Measurements from ENCODE around the gene NLRP6.
"Not testable (repeated sequence)": the region's sequence is repeated elsewhere in the genome, so short reads cannot be mapped to it uniquely, and the experiment has no call there.

NLRP6 gene

DNA sequence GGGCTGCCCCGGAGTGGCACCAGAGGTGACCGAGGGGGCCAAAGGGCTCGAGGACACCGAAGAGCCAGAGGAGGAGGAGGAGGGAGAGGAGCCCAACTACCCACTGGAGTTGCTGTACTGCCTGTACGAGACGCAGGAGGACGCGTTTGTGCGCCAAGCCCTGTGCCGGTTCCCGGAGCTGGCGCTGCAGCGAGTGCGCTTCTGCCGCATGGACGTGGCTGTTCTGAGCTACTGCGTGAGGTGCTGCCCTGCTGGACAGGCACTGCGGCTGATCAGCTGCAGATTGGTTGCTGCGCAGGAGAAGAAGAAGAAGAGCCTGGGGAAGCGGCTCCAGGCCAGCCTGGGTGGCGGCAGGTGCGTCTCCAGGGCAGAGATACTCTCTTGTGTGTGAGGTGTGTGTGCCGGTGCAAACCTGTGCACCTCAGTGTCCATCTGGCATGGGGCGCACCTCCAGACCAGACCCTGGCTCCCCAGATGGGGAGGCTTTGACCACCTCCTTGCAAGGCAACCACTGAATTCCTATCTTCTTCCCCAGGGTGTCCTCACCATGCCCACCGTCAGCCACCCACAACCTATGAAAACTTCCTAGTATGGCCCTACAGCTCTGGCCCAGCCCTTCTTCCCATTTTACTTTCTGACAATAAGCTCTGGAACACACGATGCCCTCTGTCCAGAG lies 3.4 kb downstream of the NLRP6 start:
- DNase-seq (ENCODE audit: low read depth in 3 of 3): no peak

- DNase-seq (ENCODE audit: low read depth in 3 of 3): no peak
Measured at GRCh38 chr11:282171-282570, 4.0 kb downstream of the NLRP6 start.

GRCh38 chr11:282630-283360 lies 4.6 kb downstream of the NLRP6 start:
- DNase-seq (ENCODE audit: low read depth in 3 of 3): no peak

DNA sequence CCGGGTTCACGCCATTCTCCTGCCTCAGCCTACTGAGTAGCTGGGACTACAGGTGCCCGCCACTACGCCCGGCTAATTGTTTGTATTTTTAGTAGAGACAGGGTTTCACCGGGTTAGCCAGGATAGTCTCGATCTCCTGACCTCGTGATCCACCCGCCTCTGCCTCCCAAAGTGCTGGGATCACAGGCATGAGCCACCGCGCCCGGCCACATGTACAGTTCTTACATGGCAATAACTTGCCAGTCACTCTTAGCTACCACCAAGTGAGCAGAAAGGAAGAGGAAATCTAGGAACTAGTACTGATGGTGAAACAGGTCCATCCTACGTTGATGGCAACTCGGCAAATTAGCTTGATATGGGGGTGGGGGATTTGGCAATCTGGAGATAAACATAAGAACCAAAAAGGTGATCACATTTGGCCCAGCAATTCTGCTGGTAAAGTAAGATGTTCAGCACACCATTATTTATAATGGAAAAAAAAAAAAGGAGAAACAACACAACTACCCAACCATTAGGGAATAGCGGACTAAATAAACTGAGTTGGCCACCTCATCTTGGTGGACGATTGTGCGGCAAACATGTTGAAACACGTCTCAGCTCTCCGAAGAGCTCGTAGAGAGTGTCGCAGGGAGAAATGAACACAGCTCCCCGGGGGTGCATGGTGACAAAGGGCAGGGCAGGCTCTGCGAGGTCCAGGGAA lies 5.3 kb downstream of the NLRP6 start:
- DNase-seq (ENCODE audit: low read depth in 3 of 3): no peak

GRCh38 chr11:284105-285020 lies 6.2 kb downstream of the NLRP6 start:
- no peak for DNase-seq (ENCODE audit: low read depth in 3 of 3)

DNA sequence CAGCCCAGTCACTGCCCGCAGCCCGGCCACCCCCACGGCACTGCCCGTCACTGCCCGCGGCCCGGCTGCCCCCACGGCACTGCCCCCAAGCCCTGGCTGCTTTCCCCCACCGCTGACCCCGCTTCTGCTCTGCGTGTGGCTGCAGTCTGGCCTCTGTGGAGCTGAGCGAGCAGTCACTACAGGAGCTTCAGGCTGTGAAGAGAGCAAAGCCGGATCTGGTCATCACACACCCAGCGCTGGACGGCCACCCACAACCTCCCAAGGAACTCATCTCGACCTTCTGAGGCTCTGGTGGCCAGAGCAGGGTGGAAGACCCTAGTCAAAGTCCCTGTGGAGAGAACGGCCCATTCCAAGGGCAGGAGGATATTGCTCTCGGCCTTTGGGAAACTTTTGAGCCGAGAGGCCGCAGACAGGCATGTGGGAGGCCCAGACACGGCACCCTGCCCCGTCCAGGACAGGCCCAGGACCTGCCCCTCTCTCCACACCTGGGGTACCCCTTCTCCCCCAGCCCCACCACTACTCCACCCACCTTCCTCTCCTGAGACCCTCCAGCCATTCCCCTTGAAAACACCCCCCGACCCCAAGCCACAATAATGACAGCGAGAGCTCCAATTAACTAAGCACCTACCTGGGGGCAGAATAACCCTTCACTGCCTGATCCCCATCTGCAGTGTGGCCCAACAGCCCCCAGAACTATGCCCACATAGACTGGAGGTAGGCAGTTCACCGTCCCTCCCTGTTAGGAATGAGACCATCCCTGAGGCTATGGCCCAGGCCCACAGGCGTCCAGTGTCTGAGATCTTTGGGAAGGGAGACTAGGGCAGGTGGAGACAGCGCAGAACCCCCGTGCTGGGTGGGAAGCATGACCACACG lies 7.0 kb downstream of the NLRP6 start:
- no peak for DNase-seq (ENCODE audit: low read depth in 3 of 3)

DNA sequence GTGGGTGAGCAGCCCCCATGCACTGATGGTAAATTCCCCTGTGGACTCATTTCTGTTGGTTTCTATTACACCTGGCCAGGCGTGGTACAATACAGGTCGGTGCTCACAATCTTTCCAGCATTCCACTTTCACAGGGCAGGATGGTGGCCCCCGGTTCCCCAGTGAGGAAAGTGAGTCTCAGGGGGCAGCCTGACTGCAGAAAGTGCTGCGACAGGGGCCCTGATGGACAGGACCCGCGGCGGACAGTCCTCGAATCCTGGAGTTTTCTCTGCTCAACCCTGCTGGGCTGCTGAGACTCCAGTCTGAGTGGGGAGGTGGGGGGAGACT lies 7.7 kb downstream of the NLRP6 start:
- no peak for DNase-seq (ENCODE audit: low read depth in 3 of 3)

DNA sequence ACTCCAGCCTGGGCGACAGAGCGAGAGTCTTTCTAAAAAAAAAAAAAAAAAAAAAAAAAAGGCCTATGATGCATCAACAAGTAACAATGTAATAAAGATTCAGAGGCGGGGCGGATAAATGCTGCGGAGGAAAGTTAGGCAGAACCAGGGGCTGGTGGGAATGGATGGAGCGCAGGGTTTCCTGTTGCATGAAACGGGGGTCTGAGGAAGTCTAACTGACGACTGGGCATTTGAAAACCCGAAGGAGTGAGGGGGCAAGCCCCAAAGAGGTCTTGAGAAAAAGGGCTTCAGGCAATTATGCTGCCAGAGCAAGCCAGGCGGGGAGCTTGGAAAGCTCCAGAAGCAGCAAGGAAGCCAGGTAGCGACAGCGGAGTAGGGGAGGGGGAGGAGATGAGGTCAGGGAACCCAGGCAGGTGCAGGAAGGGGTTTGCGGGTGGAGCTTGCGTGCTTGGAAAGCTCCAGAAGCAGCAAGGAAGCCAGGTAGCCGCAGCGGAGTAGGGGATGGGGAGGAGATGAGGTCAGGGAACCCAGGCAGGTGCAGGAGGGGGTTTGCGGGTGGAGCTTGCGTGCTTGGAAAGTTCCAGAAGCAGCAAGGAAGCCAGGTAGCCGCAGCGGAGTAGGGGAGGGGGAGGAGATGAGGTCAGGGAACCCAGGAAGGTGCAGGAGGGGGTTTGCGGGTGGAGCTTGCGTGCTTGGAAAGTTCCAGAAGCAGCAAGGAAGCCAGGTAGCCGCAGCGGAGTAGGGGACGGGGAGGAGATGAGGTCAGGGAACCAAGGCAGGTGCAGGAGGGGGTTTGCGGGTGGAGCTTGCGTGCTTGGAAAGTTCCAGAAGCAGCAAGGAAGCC lies 9.0 kb downstream of the NLRP6 start:
- DNase-seq (ENCODE audit: low read depth in 3 of 3): not testable (repeated sequence)

DNA sequence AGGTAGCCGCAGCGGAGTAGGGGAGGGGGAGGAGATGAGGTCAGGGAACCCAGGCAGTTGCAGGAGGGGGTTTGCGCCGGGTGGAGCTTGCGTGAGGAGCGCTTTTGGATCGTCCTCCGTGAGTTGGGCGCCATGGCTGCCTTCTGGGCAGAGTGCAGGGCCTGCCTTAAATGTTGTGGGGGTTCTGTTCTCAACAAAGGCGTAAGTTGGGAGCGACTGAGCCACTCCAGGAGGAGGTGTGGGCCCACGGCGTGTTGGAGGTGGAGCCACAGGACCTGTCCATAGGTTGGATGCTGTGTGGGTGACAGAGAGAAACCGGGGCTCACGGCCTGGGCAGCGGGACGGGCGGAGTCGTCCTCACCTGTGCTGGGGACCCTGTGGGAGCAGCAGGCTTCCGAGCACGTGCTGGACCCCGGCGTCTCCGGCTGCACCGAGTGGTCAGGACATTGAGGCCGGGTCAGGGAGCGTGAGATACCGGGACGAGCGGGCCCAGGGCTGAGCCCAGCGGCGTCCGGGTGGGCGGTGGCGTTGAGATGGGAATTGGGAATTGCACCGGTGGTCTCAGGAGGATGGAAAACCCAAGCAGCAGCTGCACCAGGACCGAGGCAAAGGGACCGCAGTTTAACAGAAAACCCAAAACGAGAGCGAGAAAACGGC lies 9.7 kb downstream of the NLRP6 start:
- no peak for DNase-seq (ENCODE audit: low read depth in 3 of 3)

GRCh38 chr11:288478-289397 lies 10.5 kb downstream of the NLRP6 start, which contains the start of gene PGGHG:
PGGHG (plus strand) TSS chr11:289126; CDS start chr11:289817, 691 bp downstream.
- DNase-seq (ENCODE audit: low read depth in 3 of 3): no peak

DNA sequence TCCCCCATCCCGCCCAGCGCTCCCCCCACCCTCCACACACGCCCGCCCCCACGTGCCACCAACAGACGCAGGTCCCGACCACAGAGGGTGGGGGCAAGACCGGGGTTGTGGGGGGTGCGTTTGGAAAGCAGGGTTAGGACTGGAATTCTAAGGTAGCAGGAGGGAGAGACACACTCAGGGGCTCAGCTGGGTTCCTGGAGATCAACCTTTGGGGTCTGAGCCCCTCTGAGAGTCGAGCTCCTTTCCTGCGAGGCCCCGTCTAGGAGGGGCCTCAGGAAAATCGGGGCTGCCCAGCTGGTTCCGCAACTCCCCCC lies 11.1 kb downstream of the NLRP6 start:
- no peak for DNase-seq (ENCODE audit: low read depth in 3 of 3)

DNA sequence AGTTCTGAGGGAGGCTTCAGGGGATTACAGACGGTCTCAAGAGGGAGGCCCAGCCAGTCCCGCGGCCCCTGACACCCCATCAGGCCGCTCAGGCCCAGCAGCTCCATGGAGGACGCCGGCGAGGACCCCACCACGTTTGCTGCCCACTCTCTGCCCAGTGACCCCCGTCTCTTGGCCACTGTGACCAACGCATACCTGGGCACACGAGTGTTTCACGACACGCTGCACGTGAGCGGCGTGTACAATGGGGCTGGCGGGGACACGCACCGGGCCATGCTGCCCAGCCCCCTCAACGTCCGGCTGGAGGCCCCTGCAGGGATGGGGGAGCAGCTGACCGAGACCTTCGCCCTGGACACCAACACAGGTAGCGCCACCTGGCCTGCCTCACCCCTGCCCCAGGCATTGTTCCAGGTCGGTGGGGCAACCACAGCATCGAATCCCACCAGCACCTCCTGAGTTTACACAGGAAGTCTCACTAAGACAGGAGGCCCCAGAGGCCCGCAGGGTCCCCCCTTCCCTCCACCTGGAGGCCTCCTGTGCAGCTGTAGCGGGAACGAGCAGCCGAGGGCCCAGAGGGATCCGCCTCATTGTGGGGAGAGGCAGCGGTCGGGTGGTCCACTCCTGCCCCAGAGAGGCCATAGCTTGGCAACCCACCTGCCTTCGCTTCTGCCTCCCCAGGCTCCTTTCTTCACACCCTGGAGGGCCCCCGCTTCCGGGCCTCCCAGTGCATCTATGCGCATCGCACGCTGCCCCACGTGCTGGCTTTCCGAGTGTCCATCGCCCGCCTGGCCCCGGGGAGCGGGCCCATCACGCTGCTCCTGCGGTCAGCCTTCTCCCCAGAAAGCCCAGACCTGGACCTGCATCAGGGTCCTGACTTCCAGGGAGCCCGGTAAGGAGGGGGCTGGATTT lies 11.8 kb downstream of the NLRP6 start:
- DNase-seq (ENCODE audit: low read depth in 3 of 3): no peak

DNA sequence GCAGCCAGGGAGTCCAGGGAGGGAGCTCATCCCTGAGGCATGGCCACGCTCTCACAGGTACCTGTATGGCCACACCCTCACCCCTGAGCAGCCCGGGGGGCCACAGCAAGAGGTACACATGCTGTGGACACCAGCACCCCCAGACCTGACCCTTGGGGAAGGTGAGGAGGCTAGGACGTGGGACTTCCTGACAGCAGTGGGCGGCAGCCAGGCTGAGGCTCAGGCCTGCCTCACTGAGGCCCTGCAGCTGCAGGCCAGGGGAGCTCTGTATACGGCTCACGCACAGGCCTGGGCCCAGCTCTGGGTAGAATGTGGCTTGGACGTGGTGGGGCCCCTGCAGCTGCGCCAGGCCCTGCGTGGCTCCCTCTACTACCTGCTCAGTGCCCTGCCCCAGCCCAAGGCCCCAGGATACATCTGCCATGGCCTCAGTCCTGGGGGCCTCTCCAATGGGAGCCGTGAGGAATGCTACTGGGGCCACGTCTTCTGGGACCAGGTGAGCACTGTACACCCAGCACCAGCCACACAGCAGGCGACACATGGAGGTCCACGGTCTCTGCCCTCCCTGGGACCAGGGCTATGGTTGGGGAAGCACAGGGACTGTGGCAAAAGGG lies 12.5 kb downstream of the NLRP6 start:
- DNase-seq (ENCODE audit: low read depth in 3 of 3): no peak

DNA sequence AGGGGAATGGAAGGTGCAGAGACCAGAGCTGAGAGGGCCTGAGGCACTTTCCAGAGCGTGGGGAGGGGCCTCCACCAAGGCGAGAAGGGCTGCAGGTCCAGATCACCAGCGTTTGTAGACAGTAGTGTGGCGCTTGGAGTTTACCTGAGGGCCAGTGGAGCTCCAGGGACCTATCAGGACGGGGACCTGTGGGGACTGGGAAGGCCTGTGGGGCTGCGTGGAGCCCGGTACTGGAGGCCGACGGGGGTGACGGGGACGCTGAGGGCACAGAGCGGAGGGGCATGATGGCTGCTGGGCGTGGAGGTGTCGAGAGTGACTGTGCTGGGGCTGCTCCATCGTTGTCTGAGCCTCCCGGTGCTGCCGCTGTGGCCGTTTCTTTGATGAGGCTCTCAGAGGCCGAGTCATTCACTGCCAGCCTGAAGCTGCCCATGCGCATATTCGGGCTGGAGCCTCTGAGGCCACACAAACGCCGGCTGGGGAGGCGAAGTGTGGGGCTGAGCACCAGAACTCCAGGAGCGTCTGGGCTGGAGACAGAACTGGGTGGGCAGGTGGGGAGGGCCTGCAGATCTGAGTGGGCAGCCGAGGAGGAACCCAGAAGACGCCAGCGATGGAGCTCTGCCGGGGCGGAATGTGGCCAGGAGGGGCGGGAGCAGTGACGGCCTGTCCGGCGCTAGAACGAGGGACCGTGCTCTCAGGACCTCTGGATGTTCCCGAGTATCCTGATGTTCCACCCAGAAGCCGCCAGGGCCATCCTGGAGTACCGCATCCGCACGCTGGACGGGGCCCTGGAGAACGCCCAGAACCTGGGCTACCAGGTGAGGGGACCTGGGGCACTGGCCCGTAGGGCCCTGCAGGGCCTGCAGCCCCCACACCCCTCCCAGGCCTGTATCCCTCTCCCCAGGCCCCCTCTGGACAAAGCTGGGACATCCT lies 13.3 kb downstream of the NLRP6 start:
- DNase-seq (ENCODE audit: low read depth in 3 of 3): no peak

- no peak for DNase-seq (ENCODE audit: low read depth in 3 of 3)
Measured at GRCh38 chr11:292211-293121, 14.3 kb downstream of the NLRP6 start.
